Right cardiac atrium (tissue), 5 donors: ENCODE results near the gene MUC21. TPM values are rescaled to one million over a fixed set of nuclear protein-coding genes. Genes with fewer than 3 reads are reported as not detected.
"Not testable (repeated sequence)": the region's sequence is repeated elsewhere in the genome, so short reads cannot be mapped to it uniquely, and the experiment has no call there.

ENCODE experiments used
- ATAC-seq, 2 donors: fragments of 200-7000 bp; cut with Tn5 transposase; one replicate each; pipeline versions ENCODE4 v1.8.0 to v1.9.1; 2020; ENCODE audit warnings: moderate library complexity in 2 of 2, mild to moderate bottlenecking in 1 of 2
- DNase-seq, 3 donors: peaks; one replicate each; pipeline ENCODE4 v3.0.0-alpha.2; 2020
- H3K27ac ChIP-seq: one replicate; pipeline ENCODE4 v1.5.1; 2013; ENCODE audit warnings: mild to moderate bottlenecking, low read length, control low read depth, moderate library complexity
- H3K27me3 ChIP-seq: one replicate; pipeline ENCODE4 v1.6.1; 2013; ENCODE audit not compliant: control insufficient read depth, insufficient read depth
- H3K4me1 ChIP-seq: one replicate; pipeline ENCODE4 v1.6.1; 2013; ENCODE audit warnings: low read length; ENCODE audit not compliant: control insufficient read depth, insufficient read depth
- H3K4me3 ChIP-seq: one replicate; pipeline ENCODE4 v1.5.1; 2013; ENCODE audit warnings: low read length, control low read depth
- H3K9me3 ChIP-seq: one replicate; pipeline ENCODE4 v1.6.1; 2013; ENCODE audit warnings: low read length; ENCODE audit not compliant: control insufficient read depth
- WGBS: extraction: QIAGEN DNeasy Blood & Tissue Kit; methylation state at CpG from one replicate; pipeline ENCODE4 v1.1.7; 2013; 5-methylcytosine and 5-hydroxymethylcytosine counted together
- intact Hi-C, 4 donors: fragments of 100-400 bp; cut with DNase I; formaldehyde crosslinking; loops; one replicate each; pipeline versions ENCODE4 v1.11.0 to v1.14.0; 2022 to 2023
- polyA plus RNA-seq: library from polyadenylated mRNA; stranded (reverse); fragments of 200-250 nt; gene quantifications from one replicate; pipeline ENCODE4 v1.2.3, GENCODE V29; 2013
- total RNA-seq, 4 donors: library from RNA; stranded (reverse); fragmentation: NEBNext Ultra II Directional; extraction: Animal tissue kit (Norgen Biotek cat#: 25700); gene quantifications; one replicate each; pipeline ENCODE4 v1.2.1, GENCODE V29; 2021
- donor health status: healthy with polysubstance abuse.
- donor health status: DM: no; HTN: yes; CAD: no.
- donor health status: DM: no; HTN: no; CAD: no.
- donor health status: DM: no; HTN: yes; CAD: no; lungs with severe emphysema.
- donor health status: DM: yes; HTN: yes; CAD: no.

The MUC21 gene
- total and polyA plus RNA-seq, 5 donors, result 0.07 TPM; not detected in 4

GRCh38 chr6:30951907-30952469 lies 31.5 kb upstream of the MUC21 start:
- DNase-seq (no peak), ATAC-seq (no peak)
- Histone ChIP-seq H3K4me3 (no peak overlapping the region), H3K27ac (no peak overlapping the region), H3K4me1 (no peaks in the 10 kb centered on the region), H3K9me3 (no peaks in the 10 kb centered on the region), H3K27me3 (no peaks in the 10 kb centered on the region)
- WGBS, result 86% methylated on average over 5 of the region's 5 CpGs
- intact Hi-C loops, result no loop called here

- peak; percentile 5 to 7 for ATAC-seq
- DNase-seq, result no peak
- H3K4me3 ChIP-seq, result peak overlapping the region; percentile 51
- no peaks in the 10 kb centered on the region for H3K27me3 ChIP-seq
- H3K4me1 ChIP-seq, result no peaks in the 10 kb centered on the region
- intact Hi-C loops, result no loop called here
- H3K9me3 ChIP-seq, result no peaks in the 10 kb centered on the region
- 55% methylated on average over 9 of the region's 9 CpGs for WGBS
- H3K27ac ChIP-seq, result no peak overlapping the region
These were observed 28.7 kb upstream of the MUC21 start for GRCh38 chr6:30954631-30955366.

- intact Hi-C loops, result no loop called here
- WGBS, result 5% methylated on average over 46 of the region's 46 CpGs
- Histone ChIP-seq H3K4me3 (peak overlapping the region; percentile 51), H3K9me3 (no peaks in the 10 kb centered on the region), H3K27me3 (no peaks in the 10 kb centered on the region), H3K4me1 (no peaks in the 10 kb centered on the region), H3K27ac (no peak overlapping the region)
- peak; percentile 80 to 88 (median 85) for DNase-seq
- peak; percentile 86 to 94 for ATAC-seq
These were observed 28.0 kb upstream of the MUC21 start for GRCh38 chr6:30955367-30956042.

- Histone ChIP-seq H3K27me3 (no peaks in the 10 kb centered on the region), H3K4me1 (no peaks in the 10 kb centered on the region), H3K27ac (no peak overlapping the region), H3K9me3 (no peaks in the 10 kb centered on the region), H3K4me3 (no peak overlapping the region)
- ATAC-seq (no peak), DNase-seq (no peak)
- 73% methylated on average over 2 of the region's 2 CpGs for WGBS
- intact Hi-C loops, result no loop called here
These were observed 25.8 kb upstream of the MUC21 start for GRCh38 chr6:30957716-30958115.

- 79% methylated on average over 9 of the region's 9 CpGs for whole genome bisulfite sequencing
- no peaks in the 10 kb centered on the region for H3K9me3 ChIP-seq
- intact Hi-C loops, result no loop called here
These were observed 22.4 kb upstream of the MUC21 start for GRCh38 chr6:30960907-30961673.

GRCh38 chr6:30962716-30963115 lies 20.8 kb upstream of the MUC21 start:
- no peak for DNase-seq
- Histone ChIP-seq H3K4me3 (no peak overlapping the region), H3K27me3 (no peaks in the 10 kb centered on the region), H3K4me1 (no peaks in the 10 kb centered on the region), H3K27ac (no peak overlapping the region), H3K9me3 (no peaks in the 10 kb centered on the region)
- ATAC-seq, result no peak
- intact Hi-C loops, result no loop called here

More at GRCh38 chr6:30960907-30961673, 22.4 kb upstream of the MUC21 start:
- H3K27me3 ChIP-seq, result no peaks in the 10 kb centered on the region
- ATAC-seq (no peak), DNase-seq (no peak)
- no peak overlapping the region for H3K27ac ChIP-seq
- no peak overlapping the region for H3K4me3 ChIP-seq
- no peaks in the 10 kb centered on the region for H3K4me1 ChIP-seq

- WGBS, result 82% methylated on average over 6 of the region's 6 CpGs
- Histone ChIP-seq H3K4me3 (no peak overlapping the region), H3K27me3 (no peaks in the 10 kb centered on the region), H3K27ac (no peak overlapping the region), H3K4me1 (no peaks in the 10 kb centered on the region), H3K9me3 (no peaks in the 10 kb centered on the region)
- intact Hi-C loops, result no loop called here
- DNase-seq (no peak), ATAC-seq (no peak)
These were observed 19.9 kb upstream of the MUC21 start for GRCh38 chr6:30963641-30964040.

- H3K4me1 ChIP-seq, result no peaks in the 10 kb centered on the region
- H3K27ac ChIP-seq, result no peak overlapping the region
- no peak overlapping the region for H3K4me3 ChIP-seq
- intact Hi-C loops, result no loop called here
- ATAC-seq (no peak), DNase-seq (no peak)
- H3K27me3 ChIP-seq, result no peaks in the 10 kb centered on the region
- 90% methylated on average over 4 of the region's 4 CpGs for WGBS
- no peaks in the 10 kb centered on the region for H3K9me3 ChIP-seq
These were observed 19.4 kb upstream of the MUC21 start for GRCh38 chr6:30964075-30964474.

- H3K9me3 ChIP-seq, result no peaks in the 10 kb centered on the region
- no peaks in the 10 kb centered on the region for H3K27me3 ChIP-seq
- H3K4me1 ChIP-seq, result no peaks in the 10 kb centered on the region
- no peak overlapping the region for H3K27ac ChIP-seq
- DNase-seq (no peak), ATAC-seq (no peak)
- no peak overlapping the region for H3K4me3 ChIP-seq
- intact Hi-C loops, result no loop called here
- 86% methylated on average over 5 of the region's 5 CpGs for WGBS
These were observed 18.3 kb upstream of the MUC21 start for GRCh38 chr6:30965140-30965601.

- intact Hi-C loops, result no loop called here
- no peak overlapping the region for H3K27ac ChIP-seq
- no peaks in the 10 kb centered on the region for H3K4me1 ChIP-seq
- 72% methylated on average over 3 of the region's 3 CpGs for WGBS
- H3K9me3 ChIP-seq, result no peaks in the 10 kb centered on the region
- no peaks in the 10 kb centered on the region for H3K27me3 ChIP-seq
- ATAC-seq, result no peak
- DNase-seq, result no peak
- H3K4me3 ChIP-seq, result no peak overlapping the region
These were observed 17.4 kb upstream of the MUC21 start for GRCh38 chr6:30966154-30966553.

- DNase-seq, H3K27me3 ChIP-seq, intact Hi-C loops, H3K4me1 ChIP-seq, H3K9me3 ChIP-seq, ATAC-seq, H3K4me3 ChIP-seq: not testable (repeated sequence)
- H3K27ac ChIP-seq, result peak overlapping the region; percentile 59
- 93% methylated on average over 6 of the region's 6 CpGs for WGBS
These were observed 14.3 kb upstream of the MUC21 start for GRCh38 chr6:30969171-30969570.
